Calu3 (cell line): ENCODE measurements around the gene PCDH12. TPM values are rescaled to one million over a fixed set of nuclear protein-coding genes. Genes with fewer than 3 reads are reported as not detected.

ENCODE experiments used
- BruUV-seq: library from RNA; stranded (reverse); fragments of 400-500 nt; replicated peaks from 2 replicates; lab custom pipeline; 2021; lab: Mats Ljungman, UMichigan
- CTCF ChIA-PET: fragments of 300-600 bp; sonication (Branson Sonifier 250); formaldehyde crosslinking; loops from one replicate; lab custom pipeline; 2022; ENCODE audit warnings: antibody characterized with exemption; lab: Charles Lee
- DNase-seq: peaks from one replicate; pipeline ENCODE4 v3.0.0; 2022
- H3K27ac Mint-ChIP-seq: one replicate; pipeline ENCODE4 v1.8.0; 2022; ENCODE audit warnings: mixed read lengths; ENCODE audit not compliant: unreplicated experiment
- H3K27me3 Mint-ChIP-seq: one replicate; pipeline ENCODE4 v1.8.0; 2022; ENCODE audit warnings: mixed read lengths; ENCODE audit not compliant: unreplicated experiment
- H3K36me3 Mint-ChIP-seq: one replicate; pipeline ENCODE4 v1.8.0; 2022; ENCODE audit warnings: mild to moderate bottlenecking, moderate library complexity, mixed read lengths; ENCODE audit not compliant: insufficient read depth, unreplicated experiment
- H3K4me1 Mint-ChIP-seq: one replicate; pipeline ENCODE4 v1.8.0; 2022; ENCODE audit warnings: mild to moderate bottlenecking, low read depth, mixed read lengths; ENCODE audit not compliant: unreplicated experiment
- H3K4me3 Mint-ChIP-seq: one replicate; pipeline ENCODE4 v1.8.0; 2022; ENCODE audit warnings: mild to moderate bottlenecking, low read depth, moderate library complexity, mixed read lengths; ENCODE audit not compliant: unreplicated experiment
- H3K9me3 Mint-ChIP-seq: one replicate; pipeline ENCODE4 v1.8.0; 2022; ENCODE audit warnings: low read depth, mixed read lengths; ENCODE audit not compliant: unreplicated experiment
- intact Hi-C: fragments of 100-400 bp; cut with micrococcal nuclease; formaldehyde crosslinking; loops from one replicate; pipeline ENCODE4 v1.10.0; 2022; ENCODE audit not compliant: unreplicated experiment
- total RNA-seq: library from RNA; stranded (reverse); gene quantifications from 2 replicates; pipeline ENCODE4 v1.2.3, GENCODE V29; 2022
- TF ChIP-seq, protein P1 (sequence below): fragments of 200-600 bp; IDR thresholded peaks from one replicate; pipeline ENCODE4 v1.8.0; 2022; ENCODE audit warnings: antibody characterized with exemption; ENCODE audit not compliant: unreplicated experiment

The PCDH12 gene
- total RNA-seq, 1 experiment from 2014 or later, result not detected

DNA sequence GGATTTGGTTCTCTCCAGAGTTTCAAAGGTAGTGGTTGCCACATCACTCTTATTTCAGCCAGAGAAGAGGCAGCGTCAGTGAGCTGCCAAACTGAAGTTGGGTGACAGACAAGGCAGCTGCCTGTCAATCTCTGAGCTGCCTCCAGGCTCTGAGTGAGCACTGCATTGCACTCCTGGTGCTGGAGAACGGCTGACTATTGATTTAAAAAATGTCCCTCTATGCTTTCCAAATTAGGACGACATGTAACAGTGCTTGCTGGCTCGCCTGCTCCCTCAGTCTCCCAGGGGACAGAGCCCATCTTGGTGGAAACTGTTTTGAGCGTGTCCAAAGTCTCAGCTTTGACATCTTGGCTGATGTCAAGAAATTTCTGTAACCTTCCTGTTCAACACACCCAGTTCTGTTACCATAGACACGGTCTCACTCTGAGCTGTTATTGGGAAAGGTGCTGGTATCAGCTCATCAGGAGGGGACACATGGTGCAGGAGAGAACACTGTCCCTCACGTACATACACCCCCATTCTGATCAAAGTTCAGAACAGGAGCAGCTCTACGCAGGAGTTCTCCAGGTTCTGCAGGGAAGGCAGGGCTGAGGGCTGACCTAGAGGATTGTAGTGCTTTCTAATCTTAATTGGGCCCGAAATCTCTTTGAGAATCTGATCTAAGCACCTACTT, 15.7 kb downstream of the PCDH12 start:
- BruUV-seq, result no TSS peak
- Mint-ChIP-seq H3K27ac (no peak overlapping the region), H3K36me3 (no peaks in the 10 kb centered on the region), H3K9me3 (no peaks in the 10 kb centered on the region), H3K27me3 (no peaks in the 10 kb centered on the region), H3K4me3 (no peak overlapping the region), H3K4me1 (no peaks in the 10 kb centered on the region)
- intact Hi-C loops, result no loop called here
- no peak for DNase-seq
- CTCF ChIA-PET, result interaction anchor here (0.9 to 1.6 kb wide), 2 partner anchors 13 to 19 kb away, joined by 3 read pairs; partner anchors contain the start of gene DELE1
- TF ChIP-seq, protein P1, sequence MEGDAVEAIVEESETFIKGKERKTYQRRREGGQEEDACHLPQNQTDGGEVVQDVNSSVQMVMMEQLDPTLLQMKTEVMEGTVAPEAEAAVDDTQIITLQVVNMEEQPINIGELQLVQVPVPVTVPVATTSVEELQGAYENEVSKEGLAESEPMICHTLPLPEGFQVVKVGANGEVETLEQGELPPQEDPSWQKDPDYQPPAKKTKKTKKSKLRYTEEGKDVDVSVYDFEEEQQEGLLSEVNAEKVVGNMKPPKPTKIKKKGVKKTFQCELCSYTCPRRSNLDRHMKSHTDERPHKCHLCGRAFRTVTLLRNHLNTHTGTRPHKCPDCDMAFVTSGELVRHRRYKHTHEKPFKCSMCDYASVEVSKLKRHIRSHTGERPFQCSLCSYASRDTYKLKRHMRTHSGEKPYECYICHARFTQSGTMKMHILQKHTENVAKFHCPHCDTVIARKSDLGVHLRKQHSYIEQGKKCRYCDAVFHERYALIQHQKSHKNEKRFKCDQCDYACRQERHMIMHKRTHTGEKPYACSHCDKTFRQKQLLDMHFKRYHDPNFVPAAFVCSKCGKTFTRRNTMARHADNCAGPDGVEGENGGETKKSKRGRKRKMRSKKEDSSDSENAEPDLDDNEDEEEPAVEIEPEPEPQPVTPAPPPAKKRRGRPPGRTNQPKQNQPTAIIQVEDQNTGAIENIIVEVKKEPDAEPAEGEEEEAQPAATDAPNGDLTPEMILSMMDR, result no peak

DNA sequence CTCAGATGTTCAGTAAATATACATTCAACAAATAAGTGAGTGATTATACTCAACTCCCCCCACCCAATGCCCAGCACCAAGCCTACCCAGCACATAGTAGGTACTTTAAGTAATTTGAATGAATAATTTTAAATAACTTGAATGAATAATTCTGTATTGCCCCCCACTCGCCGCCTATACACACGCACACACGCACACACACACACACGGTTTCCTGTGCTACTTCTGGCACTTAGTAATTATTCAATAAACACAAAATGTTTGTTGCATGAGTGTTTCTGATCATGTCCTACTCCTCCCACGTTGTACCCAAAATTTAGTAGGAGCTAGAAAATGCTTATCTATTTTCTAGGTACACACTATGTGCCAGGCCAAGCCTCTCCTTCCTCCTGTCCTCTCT, 16.2 kb downstream of the PCDH12 start:
- Mint-ChIP-seq H3K4me1 (no peaks in the 10 kb centered on the region), H3K27me3 (no peaks in the 10 kb centered on the region), H3K9me3 (no peaks in the 10 kb centered on the region), H3K36me3 (no peaks in the 10 kb centered on the region), H3K27ac (no peak overlapping the region), H3K4me3 (no peak overlapping the region)
- intact Hi-C loops, result no loop called here
- BruUV-seq, result no TSS peak
- CTCF ChIA-PET, result interaction anchor here (0.9 to 1.6 kb wide), 3 partner anchors 12 to 19 kb away, joined by 3 to 4 read pairs (median 3); partner anchors contain the start of gene DELE1
- TF ChIP-seq, protein P1, result no peak
- DNase-seq, result no peak

DNA sequence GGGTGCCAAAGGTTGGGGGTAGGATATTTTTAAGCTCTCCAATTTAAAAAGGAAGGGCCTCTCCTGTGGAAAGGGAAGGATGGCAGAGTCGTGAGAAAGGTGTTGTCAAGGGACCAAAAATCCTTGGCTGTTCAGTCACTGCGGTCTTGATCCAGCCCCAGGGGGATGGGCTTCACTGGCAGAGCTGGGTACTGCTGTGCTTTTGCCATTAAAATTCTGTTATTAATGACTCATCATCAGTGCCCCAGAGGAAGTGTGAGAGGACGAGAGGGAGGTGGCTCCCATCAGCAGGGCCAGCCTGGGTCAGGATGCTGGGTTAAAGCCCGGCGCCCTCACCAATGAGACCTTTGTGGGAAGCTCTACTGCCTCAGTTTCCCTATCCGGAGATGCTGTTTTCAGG, 16.7 kb downstream of the PCDH12 start:
- intact Hi-C loops, result no loop called here

DNA sequence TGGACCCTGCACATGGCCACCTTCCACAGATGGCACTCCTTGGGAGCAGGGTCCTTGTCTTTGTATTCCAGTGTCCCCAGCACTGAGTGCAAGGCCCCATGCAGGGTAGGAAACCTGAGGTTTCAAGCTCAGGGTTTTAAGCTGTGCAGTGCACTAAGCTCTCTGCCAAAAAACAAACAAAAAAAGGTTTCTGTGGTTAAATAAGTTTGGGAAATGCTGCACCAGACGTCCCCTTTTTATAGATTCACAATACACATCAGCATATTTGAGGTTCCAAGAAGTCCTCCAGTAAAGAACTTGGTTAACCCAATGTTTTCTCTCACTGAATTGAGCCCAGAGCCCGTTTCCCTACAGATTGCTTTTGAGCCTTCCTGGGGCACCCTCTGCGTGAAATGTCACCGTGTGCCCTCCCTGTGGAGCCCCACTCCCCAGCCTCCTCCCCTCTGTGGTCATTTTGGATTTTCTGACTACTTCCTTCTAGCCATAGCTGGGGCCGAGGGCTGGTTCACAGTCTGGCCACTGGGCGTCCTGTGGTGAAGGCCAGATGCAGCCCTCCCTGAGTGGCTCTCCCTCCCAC, 17.2 kb downstream of the PCDH12 start:
- no peak overlapping the region for H3K4me3 Mint-ChIP-seq
- no peaks in the 10 kb centered on the region for H3K36me3 Mint-ChIP-seq
- H3K27ac Mint-ChIP-seq, result no peak overlapping the region
- TF ChIP-seq, protein P1, result no peak
- intact Hi-C loops, result no loop called here
- H3K27me3 Mint-ChIP-seq, result no peaks in the 10 kb centered on the region
- no peak for DNase-seq
- BruUV-seq, result no TSS peak
- H3K4me1 Mint-ChIP-seq, result no peaks in the 10 kb centered on the region
- no peaks in the 10 kb centered on the region for H3K9me3 Mint-ChIP-seq
- CTCF ChIA-PET, result interaction anchor here (0.9 to 1.6 kb wide), 3 partner anchors 11 to 20 kb away, joined by 3 to 4 read pairs (median 4); no protein-coding TSS in a partner anchor

More for the DNA sequence above, 16.7 kb downstream of the PCDH12 start:
- no TSS peak for BruUV-seq
- H3K9me3 Mint-ChIP-seq, result no peaks in the 10 kb centered on the region
- H3K4me1 Mint-ChIP-seq, result no peaks in the 10 kb centered on the region
- H3K36me3 Mint-ChIP-seq, result no peaks in the 10 kb centered on the region
- no peaks in the 10 kb centered on the region for H3K27me3 Mint-ChIP-seq
- TF ChIP-seq, protein P1, result no peak
- no peak for DNase-seq
- no peak overlapping the region for H3K4me3 Mint-ChIP-seq
- CTCF ChIA-PET, result interaction anchor here (0.9 to 1.6 kb wide), 3 partner anchors 12 to 20 kb away, joined by 3 to 4 read pairs (median 4); no protein-coding TSS in a partner anchor
- no peak overlapping the region for H3K27ac Mint-ChIP-seq
